ELR (cell line): ENCODE results near the gene KLHL28.
"Not testable (repeated sequence)": the region's sequence is repeated elsewhere in the genome, so short reads cannot be mapped to it uniquely, and the experiment has no call there.

Experiments
- DNase-seq: peaks from one replicate; pipeline ENCODE4 v3.0.0-alpha.2; 2015; ENCODE audit warnings: low read depth

The KLHL28 gene

DNA sequence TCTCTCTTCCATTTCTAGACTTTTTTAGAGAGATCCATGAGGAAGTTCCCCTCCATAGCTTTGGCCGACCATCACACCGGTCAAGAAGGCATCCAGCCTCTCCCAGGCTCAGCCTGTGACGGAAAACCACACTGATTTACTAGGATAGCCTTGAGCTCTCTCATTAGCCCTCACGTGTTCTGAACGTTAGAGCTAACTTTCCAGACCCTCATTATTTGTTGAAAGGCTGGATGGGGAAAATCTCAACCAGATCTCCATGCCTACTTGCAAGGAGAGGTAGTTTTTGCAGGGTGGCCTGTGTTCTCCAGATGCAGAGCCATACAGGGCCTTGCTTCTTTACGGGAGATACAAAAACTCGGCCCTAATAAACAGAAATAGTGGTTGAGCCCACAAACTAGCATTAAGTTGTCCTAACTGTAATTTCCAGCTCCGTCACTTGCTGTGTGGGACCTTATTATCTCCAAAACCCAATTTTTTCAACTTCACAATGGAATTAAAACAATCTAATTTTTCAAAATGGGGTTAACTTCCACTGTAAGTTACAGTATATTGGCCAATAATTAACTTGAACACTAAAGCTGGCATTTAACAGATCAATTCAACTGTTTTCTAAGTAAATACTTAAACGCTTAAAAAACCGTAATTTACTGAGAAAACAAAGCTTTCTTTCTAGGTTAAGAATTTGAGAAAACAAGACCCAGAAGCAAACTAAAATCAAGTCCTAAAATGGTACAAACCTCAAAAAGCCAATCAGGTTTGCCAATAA lies 65.3 kb downstream of the KLHL28 start:
- no peak for DNase-seq

DNA sequence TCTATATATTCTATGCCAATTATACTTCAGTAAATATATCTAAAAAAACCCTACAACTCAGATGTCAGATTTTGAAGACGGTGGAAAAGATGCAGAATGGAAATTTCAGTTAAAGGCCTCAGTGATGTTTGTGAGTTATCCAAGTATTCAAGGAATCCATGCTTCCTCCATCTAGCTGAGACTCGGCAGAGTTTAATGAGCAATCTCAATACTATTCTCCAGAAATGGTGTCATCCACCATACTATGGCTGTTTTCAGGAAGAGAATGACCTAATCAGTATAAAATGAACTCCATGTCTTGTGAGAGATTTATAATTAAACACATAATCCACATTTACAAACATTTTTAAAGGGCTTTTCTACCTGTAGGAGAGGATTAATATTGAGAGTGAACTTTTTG lies 66.0 kb downstream of the KLHL28 start:
- peak; percentile 91 for DNase-seq

GRCh38 chr14:44893535-44893934 lies 68.2 kb downstream of the KLHL28 start:
- DNase-seq: no peak

GRCh38 chr14:44891726-44892372 lies 69.9 kb downstream of the KLHL28 start:
- not testable (repeated sequence) for DNase-seq

DNA sequence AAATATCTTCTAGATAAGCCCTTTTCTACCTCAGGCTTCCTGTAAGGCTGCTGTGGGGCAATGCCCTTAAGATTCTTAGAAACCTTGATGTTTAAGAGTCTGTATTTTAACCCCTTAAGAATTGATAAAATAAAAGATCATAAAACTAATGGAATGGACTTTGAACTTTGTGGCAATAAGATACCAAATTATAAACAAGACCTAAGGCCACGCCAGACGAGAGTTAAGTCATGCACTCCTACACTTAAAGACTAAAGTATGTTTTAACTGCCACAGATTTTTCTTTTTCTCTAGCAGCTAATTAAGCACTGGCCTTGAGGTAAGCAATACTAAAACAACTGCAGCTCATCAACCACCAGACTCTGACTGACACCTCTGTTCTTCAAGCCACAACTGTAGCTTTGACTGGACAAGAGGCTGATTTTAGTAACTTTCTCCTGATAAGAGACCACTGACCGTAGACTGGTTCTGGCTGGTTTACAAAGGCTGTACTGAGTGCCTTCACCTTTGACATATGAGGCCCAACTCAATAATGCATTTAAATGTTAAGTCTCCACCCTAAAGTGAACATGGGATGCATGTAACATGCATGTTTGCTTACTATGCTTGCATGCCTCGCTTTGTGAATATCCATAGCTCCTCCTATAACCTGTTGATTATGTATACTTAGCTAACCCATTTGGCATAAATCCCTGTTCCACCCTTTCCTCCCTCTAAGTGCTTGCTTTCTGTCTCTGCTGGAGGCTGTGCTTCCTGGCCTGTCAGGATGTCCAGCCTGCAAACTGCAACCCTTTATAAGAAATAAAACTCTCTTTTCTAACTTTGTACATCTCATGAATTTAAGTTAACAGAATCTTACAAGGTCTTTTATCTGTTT lies 71.9 kb downstream of the KLHL28 start:
- DNase-seq: no peak

- DNase-seq: no peak
These were observed 74.2 kb downstream of the KLHL28 start for GRCh38 chr14:44887596-44887955.

DNA sequence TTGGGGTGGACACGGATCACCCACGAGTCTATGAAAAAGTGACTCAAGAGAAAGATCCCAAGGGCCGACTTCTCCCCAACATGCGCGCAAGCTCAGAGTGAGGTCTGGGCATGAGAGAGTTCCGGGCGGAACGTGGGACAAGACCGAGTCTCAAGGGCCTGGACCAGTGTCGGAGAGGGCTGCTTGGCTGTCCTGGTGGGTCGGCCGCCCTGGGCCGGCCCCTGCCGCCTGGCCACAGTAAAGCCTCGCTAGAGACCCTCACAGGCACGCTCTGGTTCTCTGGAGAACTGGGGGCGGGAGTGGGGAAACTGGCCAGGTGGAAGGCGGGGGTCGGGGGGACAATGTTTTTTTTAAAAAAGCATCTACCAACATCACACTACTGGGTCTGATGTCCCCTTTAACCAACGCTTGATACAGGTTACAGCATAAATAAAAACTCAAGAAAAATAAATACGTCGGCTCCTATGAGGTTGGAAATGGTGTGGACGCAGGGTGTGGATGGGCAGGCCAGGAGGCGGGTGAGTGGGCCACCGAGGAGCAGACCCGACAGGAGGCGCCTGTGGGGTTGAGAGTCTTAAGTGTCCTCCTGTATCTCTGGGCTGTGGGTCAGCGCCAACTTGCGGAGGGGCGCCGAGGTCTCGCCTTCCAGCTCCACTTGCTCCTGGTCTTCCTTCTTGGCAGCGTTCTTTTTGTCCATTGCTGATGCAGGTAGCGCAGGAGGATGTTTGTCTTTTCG lies 74.7 kb downstream of the KLHL28 start:
- no peak for DNase-seq

DNA sequence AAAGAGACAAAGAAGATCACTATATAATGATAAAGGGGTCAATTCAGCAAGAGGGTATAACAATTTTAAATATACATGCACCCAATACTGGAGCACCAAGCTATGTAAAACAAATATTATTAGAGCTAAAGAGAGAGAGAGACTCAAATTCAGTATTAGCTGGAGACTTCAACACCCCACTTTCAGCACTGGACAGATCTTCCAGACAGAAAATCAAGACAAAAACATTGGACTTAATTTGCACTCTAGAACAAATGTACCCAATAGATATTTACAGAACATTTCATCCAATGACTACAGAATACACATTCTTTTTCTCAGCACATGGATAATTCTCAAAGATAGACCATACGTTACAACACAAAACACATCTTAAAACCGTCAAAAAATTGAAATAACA lies 81.0 kb downstream of the KLHL28 start:
- no peak for DNase-seq
